ENCODE results near the gene EDAR.

DNA sequence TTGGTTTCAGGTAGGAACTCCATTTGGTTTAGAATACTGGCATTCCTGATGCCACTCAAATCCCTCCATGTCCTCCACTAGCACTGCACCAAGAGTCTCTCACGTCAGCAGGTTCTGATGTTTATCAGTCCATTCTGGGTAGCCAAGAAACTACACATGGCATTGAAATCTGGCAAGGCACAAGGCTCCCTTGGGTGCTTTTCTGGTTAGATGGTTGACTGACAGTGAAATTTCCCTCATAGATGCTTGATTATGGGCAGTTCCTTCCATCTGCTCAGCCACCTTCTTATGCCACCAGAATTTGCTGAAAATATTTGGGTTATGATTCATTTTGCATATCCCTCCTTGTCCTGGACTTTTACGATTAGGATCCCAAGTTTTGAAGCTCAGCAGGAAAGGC lies 32.6 kb downstream of the EDAR start:
- TF ChIP-seq POLR2A (IDR thresholded peaks at IDR 0.05), result no peak
- TF ChIP-seq, protein P1, sequence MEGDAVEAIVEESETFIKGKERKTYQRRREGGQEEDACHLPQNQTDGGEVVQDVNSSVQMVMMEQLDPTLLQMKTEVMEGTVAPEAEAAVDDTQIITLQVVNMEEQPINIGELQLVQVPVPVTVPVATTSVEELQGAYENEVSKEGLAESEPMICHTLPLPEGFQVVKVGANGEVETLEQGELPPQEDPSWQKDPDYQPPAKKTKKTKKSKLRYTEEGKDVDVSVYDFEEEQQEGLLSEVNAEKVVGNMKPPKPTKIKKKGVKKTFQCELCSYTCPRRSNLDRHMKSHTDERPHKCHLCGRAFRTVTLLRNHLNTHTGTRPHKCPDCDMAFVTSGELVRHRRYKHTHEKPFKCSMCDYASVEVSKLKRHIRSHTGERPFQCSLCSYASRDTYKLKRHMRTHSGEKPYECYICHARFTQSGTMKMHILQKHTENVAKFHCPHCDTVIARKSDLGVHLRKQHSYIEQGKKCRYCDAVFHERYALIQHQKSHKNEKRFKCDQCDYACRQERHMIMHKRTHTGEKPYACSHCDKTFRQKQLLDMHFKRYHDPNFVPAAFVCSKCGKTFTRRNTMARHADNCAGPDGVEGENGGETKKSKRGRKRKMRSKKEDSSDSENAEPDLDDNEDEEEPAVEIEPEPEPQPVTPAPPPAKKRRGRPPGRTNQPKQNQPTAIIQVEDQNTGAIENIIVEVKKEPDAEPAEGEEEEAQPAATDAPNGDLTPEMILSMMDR (IDR thresholded peaks at IDR 0.05 in 4 of 5, conservative IDR thresholded peaks at IDR 0.05 in 1 of 5), result no peak

All from gastrocnemius medialis (tissue), 4 donors.